GM12801 (cell line): Measurements from ENCODE around the gene VEZF1.

Experiments used
- TF ChIP-seq, protein P1 (sequence below): IDR thresholded peaks from one replicate; pipeline ENCODE4 v1.5.1; 2011; ENCODE audit warnings: control low read depth; ENCODE audit not compliant: insufficient read length; ENCODE audit errors: extremely low read depth

VEZF1 gene

DNA sequence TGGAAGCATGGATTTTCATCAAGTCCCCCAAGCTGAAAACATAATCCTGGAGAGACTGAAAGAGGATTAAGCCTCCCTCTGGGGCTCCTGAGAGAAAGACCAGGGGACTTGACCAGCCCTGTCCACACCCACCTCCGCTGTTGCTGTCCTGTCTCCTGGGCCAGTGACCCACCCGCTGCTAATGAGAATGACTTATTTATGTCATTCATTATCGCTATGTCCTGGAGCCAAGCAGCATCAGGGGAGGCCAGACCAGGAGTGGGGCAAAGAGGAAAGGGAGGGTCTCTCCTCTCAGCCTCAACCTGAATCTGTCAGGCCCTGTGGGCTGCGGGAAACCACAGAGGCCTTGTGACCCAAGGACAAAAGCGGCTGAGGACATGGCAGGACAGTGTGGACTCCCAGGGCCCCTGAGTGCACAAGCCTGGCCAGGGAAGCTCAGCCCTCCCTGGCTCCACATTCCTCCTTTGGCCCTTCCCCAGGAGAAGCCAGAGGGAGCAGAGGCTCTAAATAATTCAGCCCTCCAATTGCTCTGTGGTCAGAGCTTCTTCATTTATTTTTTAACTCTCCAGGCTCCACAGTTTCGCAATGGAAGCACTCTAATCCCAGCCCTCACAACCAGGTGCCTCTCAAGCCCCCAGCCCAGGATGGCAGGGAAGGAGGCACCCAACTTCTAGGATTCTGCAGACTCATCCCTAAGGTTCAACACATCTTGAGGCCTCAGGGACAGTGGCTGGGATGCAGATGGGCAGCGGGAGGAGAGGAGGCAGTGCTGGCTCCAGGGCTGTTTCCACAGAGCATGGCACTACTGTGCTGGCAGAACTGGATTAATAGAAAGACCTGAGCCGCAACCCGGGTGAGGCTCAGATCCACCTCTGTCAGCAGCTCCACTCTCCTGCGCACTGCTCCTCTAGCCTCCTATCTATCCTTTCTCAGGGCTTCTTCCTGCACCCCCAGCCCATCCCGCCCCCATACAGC, 51.9 kb downstream of the VEZF1 start:
- TF ChIP-seq, protein P1, sequence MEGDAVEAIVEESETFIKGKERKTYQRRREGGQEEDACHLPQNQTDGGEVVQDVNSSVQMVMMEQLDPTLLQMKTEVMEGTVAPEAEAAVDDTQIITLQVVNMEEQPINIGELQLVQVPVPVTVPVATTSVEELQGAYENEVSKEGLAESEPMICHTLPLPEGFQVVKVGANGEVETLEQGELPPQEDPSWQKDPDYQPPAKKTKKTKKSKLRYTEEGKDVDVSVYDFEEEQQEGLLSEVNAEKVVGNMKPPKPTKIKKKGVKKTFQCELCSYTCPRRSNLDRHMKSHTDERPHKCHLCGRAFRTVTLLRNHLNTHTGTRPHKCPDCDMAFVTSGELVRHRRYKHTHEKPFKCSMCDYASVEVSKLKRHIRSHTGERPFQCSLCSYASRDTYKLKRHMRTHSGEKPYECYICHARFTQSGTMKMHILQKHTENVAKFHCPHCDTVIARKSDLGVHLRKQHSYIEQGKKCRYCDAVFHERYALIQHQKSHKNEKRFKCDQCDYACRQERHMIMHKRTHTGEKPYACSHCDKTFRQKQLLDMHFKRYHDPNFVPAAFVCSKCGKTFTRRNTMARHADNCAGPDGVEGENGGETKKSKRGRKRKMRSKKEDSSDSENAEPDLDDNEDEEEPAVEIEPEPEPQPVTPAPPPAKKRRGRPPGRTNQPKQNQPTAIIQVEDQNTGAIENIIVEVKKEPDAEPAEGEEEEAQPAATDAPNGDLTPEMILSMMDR, result no peak

DNA sequence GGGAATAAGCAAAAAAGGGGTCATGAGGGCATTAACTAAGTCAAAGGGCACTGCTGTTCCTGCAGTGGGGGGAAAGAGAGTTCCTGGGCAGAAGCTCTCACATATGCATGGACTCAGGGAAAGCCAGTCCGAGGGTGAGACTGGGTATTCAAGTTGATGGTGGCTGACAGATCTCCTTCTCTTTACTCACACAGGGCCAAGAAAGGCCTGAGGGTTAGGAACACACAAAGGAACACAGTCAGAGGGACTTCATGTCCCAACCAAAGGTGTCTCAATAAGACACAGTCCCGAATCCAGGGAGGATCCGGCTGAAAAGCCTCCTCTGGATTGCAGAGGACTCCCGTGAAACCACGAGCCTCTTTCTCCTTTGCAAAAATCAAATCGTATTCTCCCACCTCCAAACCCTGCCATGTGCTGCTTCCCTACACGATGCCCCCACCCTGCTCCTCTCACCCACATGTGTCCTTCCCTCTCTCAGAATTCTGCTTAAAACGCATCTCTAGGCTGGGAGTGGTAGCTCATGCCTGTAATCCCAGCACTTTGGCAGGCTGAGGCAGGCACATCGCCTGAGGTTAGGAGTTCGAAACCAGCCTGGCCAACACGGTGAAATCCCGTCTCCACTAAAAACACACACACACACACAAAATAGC, 56.4 kb downstream of the VEZF1 start:
- TF ChIP-seq, protein P1, result no peak

DNA sequence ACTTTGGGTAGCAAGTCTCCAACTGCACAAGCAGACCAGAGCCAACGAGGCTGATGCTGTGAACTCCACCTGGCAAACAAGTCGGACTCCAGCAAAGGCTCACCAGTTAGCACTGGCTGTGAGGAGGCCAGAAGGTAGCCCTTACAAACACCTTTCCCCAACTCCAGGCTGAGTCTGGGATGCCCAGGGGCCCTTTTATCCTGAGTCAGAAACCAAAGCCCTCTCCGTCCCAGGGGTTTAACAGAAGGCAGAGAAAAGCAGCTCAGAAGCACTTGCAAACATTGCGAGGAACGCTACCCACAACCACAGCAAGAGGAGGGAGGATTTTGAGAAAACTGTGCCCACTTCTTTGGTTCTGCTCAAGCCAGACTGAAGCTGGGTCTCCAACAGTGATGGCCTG, 57.8 kb downstream of the VEZF1 start:
- TF ChIP-seq, protein P1, result no peak

DNA sequence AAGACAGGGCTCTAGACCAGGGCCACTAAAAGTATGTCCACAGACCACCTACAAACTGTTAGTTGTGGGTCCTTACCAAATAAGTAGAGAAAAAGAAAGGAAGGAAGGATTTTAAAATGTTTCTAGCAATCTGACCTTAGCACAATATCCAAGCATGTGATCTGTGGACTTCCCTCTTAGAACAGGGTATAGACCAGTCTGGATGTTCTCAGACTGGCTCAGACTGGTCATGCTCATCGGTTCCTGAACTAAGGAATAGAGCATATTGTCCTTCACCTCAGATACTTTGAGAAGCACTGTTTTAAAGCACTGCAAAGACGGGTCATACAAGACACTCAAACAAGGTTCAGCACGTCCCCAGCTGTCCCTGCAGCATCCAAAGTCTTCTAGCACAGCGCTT, 58.7 kb downstream of the VEZF1 start:
- TF ChIP-seq, protein P1, result no peak

DNA sequence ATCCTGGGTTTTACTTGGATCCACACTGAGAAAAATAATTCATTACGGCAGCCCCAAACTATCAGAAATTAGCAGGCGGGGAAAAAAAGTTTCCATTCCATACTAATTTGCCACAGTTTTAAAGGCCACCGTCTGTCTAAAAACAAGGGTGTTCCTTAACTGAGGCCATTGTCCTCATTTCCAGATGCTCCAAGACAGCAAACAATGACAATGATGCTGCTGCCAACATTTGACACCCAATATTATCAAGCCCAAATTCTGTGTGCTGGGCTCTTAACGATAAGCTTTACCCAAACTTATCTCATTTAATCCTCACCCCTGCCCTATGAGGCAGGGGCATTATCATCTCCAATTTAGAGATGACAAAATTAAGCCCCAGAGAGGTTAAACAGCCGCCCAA, 59.1 kb downstream of the VEZF1 start:
- TF ChIP-seq, protein P1, result no peak

DNA sequence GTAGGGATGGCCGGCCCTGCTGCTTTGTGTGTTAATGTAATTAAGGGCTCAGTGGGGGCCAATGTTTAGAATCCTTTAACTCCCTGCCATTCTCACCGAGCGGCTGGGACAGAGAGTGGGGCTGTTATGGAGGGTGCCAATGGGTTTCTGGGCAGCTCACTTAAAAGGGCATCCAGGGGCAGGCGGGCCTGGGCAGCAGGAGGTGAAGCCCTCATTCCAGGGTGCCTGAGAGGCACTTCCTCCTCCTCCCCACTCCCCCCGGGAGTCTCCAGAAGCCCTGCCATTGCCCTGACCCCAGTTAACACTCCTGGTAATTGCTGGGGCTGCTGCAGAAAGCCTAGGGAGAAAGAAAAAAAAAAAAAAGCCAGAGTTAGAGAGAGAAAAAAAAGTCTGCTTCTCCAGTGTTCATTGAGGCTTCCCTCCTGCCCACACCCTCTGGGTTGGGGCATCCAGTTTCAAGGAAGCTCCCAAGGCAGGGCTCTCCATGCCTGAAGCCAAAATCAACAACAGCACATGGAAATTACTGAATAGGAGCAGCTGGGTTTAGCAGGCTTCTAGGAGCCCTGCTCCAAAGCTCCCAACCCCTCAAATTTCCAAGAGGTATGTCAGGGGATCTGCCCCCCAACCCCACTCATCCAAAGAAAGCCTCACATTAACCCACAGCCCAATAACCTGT, 60.9 kb downstream of the VEZF1 start:
- TF ChIP-seq, protein P1, result no peak

DNA sequence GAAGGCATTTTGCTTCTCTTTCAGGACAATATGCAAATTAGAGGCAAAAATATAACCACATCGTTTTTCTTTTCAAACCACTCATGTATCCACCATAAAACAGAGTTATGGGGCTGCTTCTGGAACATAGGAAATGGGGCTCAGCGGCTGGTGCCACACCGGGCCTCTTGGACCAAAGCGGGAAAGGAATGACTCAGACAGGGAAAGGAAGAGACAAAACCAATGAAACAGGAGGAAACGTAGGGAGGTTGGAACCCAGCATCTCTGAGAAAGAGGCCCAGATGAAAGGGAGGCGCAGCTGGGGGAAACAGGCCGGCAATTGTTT, 61.4 kb downstream of the VEZF1 start:
- TF ChIP-seq, protein P1, result no peak
